ENCODE measurements around the gene DHPS.

GRCh38 chr19:12639901-12640613 is 41.6 kb downstream of the DHPS start:
- TF ChIP-seq CTCF (IDR thresholded peaks at IDR 0.05; ENCODE audit: insufficient read depth, low read length) (peak; percentile 75), POLR2AphosphoS5 (IDR thresholded peaks at IDR 0.05; ENCODE audit: low read depth) (no peak; the same call in 1 of the 2 replicates), SPI1 (IDR thresholded peaks at IDR 0.05; ENCODE audit: borderline replicate concordance, low read depth) (no peak; the same call in 1 of the 2 replicates)
